RWPE1 (cell line): ENCODE data around the gene INPP5K.

Experiments
- CTCF ChIA-PET: fragments of 350-600 bp; sonication (Branson Sonifier 250); formaldehyde crosslinking; extraction: SDS; loops from one replicate; lab custom pipeline; 2021; lab: Yijun Ruan, JAX
- POLR2A ChIA-PET: fragments of 400-600 bp; formaldehyde crosslinking; extraction: SDS; loops from one replicate; lab custom pipeline; 2020; ENCODE audit warnings: antibody characterized with exemption; ENCODE audit not compliant: low non-redundant PET; lab: Yijun Ruan, JAX
- DNase-seq: peaks from one replicate; pipeline ENCODE4 v3.0.0; 2012; ENCODE audit warnings: low spot score
- H3K27ac ChIP-seq: fragments of 450-650 bp; 2 replicates; pipeline ENCODE4 v1.5.1; 2017
- TF ChIP-seq, protein P1 (sequence below): fragments of 450-650 bp; conservative IDR thresholded peaks from 2 replicates; pipeline ENCODE4 v1.5.1; 2017; ENCODE audit warnings: low read depth, mild to moderate bottlenecking

INPP5K gene

DNA sequence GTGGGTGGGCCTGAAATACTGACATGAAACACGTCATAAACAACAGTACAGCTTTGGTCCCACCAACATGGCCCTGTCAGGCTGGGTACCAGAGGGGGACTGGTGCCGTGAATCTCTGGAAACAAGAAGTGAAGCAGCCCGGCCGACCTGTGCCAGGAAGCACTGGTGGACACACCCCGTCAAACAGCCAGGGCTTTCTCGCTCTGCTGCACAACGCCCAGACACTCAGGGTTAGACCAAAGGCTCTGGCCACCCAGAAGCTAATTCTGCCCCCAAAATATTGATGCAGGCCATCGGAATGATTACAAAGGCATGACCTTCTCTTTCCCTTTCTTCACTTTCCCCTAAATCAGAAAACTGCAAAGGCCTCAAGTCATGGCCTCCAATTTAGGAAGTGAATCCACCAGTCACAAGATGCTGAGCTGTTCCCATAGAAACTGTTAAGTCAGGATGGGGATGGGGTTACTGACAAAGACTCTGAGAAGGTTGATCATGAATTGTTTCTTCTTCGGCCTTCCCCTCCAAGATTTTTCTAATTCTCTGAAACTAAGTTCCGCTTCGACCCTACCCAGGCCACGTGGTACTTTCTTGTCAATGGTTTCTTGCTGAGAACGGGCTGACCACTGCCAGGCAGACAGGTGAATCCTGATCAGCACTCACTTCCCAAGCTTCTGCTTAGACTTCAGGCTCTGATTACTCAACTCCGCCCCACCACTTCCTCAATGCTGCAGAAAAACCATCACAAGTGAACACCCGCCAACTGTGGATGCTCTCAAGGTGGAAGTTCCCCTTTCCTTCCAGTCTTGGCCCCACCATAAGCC, 39.4 kb upstream of the INPP5K start:
- DNase-seq = no peak
- CTCF ChIA-PET = no interaction called here
- POLR2A ChIA-PET = interaction anchor here (0.8 kb wide), 1 partner anchor 11 kb away, joined by 3 read pairs; no protein-coding TSS in a partner anchor

DNA sequence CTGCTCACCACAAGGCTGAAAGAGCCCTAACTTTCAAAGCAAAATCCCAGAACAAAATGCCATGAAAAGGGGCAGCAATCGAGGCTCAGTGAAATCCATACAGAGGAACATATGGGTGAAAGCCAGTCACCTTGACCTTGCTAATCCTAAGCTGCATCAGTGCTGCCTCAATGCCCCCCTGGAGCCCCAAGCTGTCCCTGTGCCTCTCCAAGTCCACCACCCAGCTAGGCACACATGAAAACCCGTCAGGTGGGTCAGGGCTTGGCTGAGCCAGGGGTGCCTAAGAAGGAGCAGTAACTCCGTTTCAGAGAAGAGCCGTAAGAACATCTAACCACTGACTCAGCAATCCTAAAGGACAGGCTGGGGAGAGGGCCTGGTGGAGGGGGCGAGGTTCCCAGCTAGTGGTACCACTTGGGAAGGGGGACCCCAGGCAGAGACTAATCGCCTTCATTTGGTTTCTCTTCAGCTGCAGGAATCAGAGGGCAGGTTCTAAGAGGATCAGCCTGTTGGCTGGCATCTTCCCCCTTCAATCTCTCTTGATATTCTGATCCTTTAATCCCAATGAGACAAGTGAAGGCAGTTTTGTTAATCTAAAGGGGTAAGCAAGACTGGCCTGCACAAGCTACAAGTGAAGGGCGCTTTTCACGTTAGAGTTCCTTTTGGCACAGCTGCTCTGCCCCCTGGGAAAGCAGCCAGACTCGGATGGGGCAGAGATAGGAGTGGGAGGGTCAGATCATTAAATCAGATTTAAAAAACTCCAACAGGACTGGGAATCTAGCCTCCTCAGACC, 38.5 kb upstream of the INPP5K start:
- ChIA-PET CTCF (no interaction called here), POLR2A (interaction anchor here (0.5 kb wide), 1 partner anchor 60 kb away, joined by 3 read pairs; no protein-coding TSS in a partner anchor)
- no peak for DNase-seq
- TF ChIP-seq, protein P1, sequence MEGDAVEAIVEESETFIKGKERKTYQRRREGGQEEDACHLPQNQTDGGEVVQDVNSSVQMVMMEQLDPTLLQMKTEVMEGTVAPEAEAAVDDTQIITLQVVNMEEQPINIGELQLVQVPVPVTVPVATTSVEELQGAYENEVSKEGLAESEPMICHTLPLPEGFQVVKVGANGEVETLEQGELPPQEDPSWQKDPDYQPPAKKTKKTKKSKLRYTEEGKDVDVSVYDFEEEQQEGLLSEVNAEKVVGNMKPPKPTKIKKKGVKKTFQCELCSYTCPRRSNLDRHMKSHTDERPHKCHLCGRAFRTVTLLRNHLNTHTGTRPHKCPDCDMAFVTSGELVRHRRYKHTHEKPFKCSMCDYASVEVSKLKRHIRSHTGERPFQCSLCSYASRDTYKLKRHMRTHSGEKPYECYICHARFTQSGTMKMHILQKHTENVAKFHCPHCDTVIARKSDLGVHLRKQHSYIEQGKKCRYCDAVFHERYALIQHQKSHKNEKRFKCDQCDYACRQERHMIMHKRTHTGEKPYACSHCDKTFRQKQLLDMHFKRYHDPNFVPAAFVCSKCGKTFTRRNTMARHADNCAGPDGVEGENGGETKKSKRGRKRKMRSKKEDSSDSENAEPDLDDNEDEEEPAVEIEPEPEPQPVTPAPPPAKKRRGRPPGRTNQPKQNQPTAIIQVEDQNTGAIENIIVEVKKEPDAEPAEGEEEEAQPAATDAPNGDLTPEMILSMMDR = no peak
- H3K27ac ChIP-seq = peak overlapping the region; percentile 38

More for the DNA sequence above, 39.4 kb upstream of the INPP5K start:
- TF ChIP-seq, protein P1 = no peak
- H3K27ac ChIP-seq = peak overlapping the region; percentile 38; the same call in 1 of the 2 replicates

DNA sequence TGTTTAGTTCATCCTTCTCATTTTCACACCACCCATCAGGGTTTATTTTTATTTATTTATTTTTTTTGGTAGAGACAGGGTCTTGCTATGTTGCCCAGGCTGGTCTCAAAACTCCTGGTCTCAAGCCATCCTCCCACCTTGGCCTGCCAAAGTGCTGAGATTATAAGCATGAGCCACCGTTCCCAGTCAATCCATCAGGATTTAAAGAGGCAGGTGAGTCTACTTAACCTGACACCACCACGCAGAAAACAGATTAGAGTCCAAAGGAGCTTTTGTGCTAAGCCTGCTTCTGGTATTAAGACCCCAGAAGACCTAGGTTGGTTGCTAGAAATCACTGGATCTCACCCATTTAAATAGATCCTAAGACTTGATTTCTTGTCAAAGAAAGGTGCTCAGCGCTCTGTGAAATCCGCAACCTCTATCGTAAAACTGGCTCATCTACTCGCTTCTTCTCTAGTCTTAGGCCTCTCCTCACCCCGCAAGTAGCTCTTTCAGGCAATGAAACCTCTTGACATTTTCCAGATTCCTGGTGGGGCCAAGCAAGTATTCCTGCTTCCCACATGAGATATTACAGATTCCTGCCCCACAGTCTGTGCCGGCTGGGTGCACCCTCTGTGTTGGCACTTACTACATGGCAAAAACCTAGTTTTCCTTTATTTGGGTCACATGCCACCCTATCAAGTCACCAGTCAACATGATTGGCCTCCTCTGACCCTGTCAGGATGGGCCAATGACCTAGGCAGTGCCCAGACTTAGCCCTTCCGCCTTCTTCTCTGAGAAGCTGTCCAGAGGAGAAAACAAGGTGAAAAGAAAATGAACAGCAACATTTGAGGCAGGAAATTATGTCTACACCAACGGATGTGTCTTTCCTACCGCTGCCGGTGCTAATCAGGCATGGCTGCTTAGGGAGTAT, 37.2 kb upstream of the INPP5K start:
- TF ChIP-seq, protein P1 = no peak
- ChIA-PET CTCF (no interaction called here), POLR2A (interaction anchor here (0.5 kb wide), 1 partner anchor 61 kb away, joined by 3 read pairs; no protein-coding TSS in a partner anchor)
- H3K27ac ChIP-seq = no peak overlapping the region; the same call in 1 of the 2 replicates
- no peak for DNase-seq

DNA sequence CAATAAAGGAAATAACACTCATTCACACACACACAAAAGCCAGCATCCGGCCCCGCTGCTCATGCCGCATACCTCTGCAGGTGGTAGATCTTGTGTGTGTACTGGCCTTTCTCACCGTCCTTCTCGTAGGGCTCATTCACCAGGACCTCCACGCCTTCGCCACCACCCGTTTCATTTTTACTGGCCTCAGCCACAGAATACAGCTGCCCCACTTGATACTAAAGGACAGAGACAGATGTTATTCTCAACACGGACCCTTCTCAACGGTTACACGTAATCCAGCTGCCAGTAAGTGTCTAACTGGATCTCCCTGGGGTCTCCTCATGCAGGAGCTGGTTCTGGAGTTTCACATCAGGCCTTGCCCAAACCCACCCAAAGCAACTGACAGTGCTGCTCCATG, 36.5 kb upstream of the INPP5K start:
- ChIA-PET POLR2A (no interaction called here), CTCF (no interaction called here)
- no peak overlapping the region; the same call in 1 of the 2 replicates for H3K27ac ChIP-seq
- TF ChIP-seq, protein P1 = no peak
- no peak for DNase-seq

DNA sequence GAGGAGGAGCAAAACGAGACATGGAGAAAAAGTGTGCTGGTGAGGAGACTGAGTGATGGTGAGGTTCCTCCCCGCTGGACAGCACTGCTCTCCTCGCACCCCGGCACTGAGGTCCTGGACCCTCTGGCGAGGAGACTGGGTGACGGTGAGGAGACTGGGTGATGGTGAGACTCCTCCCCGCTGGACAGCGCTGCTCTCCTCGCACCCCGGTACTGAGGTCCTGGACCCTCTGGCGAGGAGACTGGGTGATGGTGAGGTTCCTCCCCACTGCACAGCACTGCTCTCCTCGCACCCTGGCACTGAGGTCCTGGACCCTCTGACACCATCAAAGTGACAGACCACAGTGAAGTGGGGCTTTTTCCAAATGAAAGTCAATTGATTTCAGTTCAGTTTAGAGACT, 35.3 kb upstream of the INPP5K start:
- POLR2A ChIA-PET = no interaction called here
- H3K27ac ChIP-seq = peak overlapping the region; percentile 86
- no peak for DNase-seq
- TF ChIP-seq, protein P1 = no peak
- CTCF ChIA-PET = no interaction called here
